ENCODE measurements around the gene BSG. TPM values are rescaled to one million over a fixed set of nuclear protein-coding genes. Genes with fewer than 3 reads are reported as not detected.

BSG gene
- total and polyA plus RNA-seq, 10 of the 15 experiments (the other 5 are each of a cell fraction or from before 2014, with no cell fraction given): 2.8 to 297 (median 199) TPM

DNA sequence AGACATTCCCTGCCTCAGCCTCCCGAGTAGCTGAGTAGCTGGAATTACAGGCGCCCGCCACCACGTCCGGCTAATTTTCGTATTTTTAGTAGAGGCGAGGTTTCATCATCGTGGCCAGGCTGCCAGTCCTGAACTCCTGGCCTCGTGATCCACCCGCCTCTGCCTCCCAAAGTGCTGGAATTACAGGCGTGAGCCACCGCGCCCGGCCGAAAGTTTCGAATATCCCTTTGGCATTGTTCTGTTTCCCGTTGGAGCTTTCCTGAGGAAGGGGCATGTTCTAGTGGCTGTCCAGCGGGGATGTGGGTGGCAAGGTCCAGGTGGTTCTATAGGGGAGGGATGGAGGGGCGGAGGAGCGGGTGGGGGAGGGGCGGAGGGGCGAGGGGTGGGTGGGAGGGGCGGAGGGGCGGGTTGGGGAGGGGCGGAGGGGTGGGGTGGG lies 2.1 kb upstream of the BSG start:
- Histone ChIP-seq H3K4me2 (ENCODE audit: control insufficient read depth, insufficient read depth) (no peak overlapping the region), H3K27ac (ENCODE audit: control insufficient read depth, insufficient read depth) (no peak overlapping the region), H3K4me3 (no peak overlapping the region), H4K20me1 (ENCODE audit: control insufficient read depth, insufficient read depth) (no peaks in the 10 kb centered on the region), H3K27me3 (replicated peaks in 1 of 2; ENCODE audit: control insufficient read depth in 2 of 2, insufficient read depth in 2 of 2, low read length in 1 of 2) (no peaks in the 10 kb centered on the region), H3K79me2 (ENCODE audit: control insufficient read depth, insufficient read depth, low read length) (peaks cover 27% of the 10 kb centered on the region), H3K36me3 (ENCODE audit: control insufficient read depth in 2 of 2, insufficient read depth in 2 of 2, low read length in 1 of 2) (no peaks in the 10 kb centered on the region), H3K9me3 (replicated peaks; ENCODE audit: control insufficient read depth, insufficient read depth, low read length) (no peaks in the 10 kb centered on the region; the same call in 2 of the 3 replicates), H2AFZ (ENCODE audit: control insufficient read depth, low read depth, low read length) (no peak overlapping the region), H3K9ac (ENCODE audit: control insufficient read depth, insufficient read depth, low read length) (no peak overlapping the region), H3K4me1 (ENCODE audit: control insufficient read depth, insufficient read depth, low read length) (0 out of 2 replicates have a peak, but pooled peaks cover 3% of the 10 kb centered on the region)
- in situ Hi-C loops (cut with MboI) (no loop called here), intact Hi-C loops (cut with micrococcal nuclease; ENCODE audit: unreplicated experiment) (loop anchor here (5.0 kb wide), 2 partner anchors 38 to 62 kb away; partner anchors contain the start of genes CDC34 and POLRMT)
- ATAC-seq (no peak), DNase-seq (ENCODE audit: low read depth, low spot score) (no peak), FAIRE-seq (no peak)
- WGBS (ENCODE audit: insufficient coverage, insufficient replicate concordance, low lambda C conversion rate, missing lambda C conversion rate): 85% methylated on average over 18 of the region's 25 CpGs
- TF ChIP-seq YBX1 (IDR thresholded peaks at IDR 0.05) (no peak), RB1 (IDR thresholded peaks at IDR 0.05; ENCODE audit: borderline replicate concordance) (no peak), FOS (IDR thresholded peaks at IDR 0.05; ENCODE audit: borderline replicate concordance, extremely low read depth, insufficient read length) (no peak), SREBF1 (IDR thresholded peaks at IDR 0.05; ENCODE audit: low read length) (no peak), SMAD1 (IDR thresholded peaks at IDR 0.05; ENCODE audit: low read depth, partially characterized antibody) (no peak), BACH1 (IDR thresholded peaks at IDR 0.05; ENCODE audit: borderline replicate concordance) (no peak), ZBTB11 (CRISPR knock-in tag; IDR thresholded peaks at IDR 0.05) (no peak), RBBP5 (conservative IDR thresholded peaks at IDR 0.05) (no peak), CHD4 (IDR thresholded peaks at IDR 0.05) (no peak), SMARCA5 (IDR thresholded peaks at IDR 0.05) (no peak), MYB (IDR thresholded peaks at IDR 0.05; ENCODE audit: borderline replicate concordance, low read depth, low read length) (no peak)
- TF ChIP-seq, protein P1, sequence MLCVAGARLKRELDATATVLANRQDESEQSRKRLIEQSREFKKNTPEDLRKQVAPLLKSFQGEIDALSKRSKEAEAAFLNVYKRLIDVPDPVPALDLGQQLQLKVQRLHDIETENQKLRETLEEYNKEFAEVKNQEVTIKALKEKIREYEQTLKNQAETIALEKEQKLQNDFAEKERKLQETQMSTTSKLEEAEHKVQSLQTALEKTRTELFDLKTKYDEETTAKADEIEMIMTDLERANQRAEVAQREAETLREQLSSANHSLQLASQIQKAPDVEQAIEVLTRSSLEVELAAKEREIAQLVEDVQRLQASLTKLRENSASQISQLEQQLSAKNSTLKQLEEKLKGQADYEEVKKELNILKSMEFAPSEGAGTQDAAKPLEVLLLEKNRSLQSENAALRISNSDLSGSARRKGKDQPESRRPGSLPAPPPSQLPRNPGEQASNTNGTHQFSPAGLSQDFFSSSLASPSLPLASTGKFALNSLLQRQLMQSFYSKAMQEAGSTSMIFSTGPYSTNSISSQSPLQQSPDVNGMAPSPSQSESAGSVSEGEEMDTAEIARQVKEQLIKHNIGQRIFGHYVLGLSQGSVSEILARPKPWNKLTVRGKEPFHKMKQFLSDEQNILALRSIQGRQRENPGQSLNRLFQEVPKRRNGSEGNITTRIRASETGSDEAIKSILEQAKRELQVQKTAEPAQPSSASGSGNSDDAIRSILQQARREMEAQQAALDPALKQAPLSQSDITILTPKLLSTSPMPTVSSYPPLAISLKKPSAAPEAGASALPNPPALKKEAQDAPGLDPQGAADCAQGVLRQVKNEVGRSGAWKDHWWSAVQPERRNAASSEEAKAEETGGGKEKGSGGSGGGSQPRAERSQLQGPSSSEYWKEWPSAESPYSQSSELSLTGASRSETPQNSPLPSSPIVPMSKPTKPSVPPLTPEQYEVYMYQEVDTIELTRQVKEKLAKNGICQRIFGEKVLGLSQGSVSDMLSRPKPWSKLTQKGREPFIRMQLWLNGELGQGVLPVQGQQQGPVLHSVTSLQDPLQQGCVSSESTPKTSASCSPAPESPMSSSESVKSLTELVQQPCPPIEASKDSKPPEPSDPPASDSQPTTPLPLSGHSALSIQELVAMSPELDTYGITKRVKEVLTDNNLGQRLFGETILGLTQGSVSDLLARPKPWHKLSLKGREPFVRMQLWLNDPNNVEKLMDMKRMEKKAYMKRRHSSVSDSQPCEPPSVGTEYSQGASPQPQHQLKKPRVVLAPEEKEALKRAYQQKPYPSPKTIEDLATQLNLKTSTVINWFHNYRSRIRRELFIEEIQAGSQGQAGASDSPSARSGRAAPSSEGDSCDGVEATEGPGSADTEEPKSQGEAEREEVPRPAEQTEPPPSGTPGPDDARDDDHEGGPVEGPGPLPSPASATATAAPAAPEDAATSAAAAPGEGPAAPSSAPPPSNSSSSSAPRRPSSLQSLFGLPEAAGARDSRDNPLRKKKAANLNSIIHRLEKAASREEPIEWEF (IDR thresholded peaks at IDR 0.05; ENCODE audit: insufficient replicate concordance, low read depth, low read length): no peak
- TF ChIP-seq, protein P2, sequence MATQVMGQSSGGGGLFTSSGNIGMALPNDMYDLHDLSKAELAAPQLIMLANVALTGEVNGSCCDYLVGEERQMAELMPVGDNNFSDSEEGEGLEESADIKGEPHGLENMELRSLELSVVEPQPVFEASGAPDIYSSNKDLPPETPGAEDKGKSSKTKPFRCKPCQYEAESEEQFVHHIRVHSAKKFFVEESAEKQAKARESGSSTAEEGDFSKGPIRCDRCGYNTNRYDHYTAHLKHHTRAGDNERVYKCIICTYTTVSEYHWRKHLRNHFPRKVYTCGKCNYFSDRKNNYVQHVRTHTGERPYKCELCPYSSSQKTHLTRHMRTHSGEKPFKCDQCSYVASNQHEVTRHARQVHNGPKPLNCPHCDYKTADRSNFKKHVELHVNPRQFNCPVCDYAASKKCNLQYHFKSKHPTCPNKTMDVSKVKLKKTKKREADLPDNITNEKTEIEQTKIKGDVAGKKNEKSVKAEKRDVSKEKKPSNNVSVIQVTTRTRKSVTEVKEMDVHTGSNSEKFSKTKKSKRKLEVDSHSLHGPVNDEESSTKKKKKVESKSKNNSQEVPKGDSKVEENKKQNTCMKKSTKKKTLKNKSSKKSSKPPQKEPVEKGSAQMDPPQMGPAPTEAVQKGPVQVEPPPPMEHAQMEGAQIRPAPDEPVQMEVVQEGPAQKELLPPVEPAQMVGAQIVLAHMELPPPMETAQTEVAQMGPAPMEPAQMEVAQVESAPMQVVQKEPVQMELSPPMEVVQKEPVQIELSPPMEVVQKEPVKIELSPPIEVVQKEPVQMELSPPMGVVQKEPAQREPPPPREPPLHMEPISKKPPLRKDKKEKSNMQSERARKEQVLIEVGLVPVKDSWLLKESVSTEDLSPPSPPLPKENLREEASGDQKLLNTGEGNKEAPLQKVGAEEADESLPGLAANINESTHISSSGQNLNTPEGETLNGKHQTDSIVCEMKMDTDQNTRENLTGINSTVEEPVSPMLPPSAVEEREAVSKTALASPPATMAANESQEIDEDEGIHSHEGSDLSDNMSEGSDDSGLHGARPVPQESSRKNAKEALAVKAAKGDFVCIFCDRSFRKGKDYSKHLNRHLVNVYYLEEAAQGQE (IDR thresholded peaks at IDR 0.05; ENCODE audit: low read depth, low read length): no peak
- ChIA-PET RAD21 (ENCODE audit: unreplicated experiment) (no interaction called here), POLR2A (no interaction called here), CTCF (no interaction called here), SMC1A (ENCODE audit: uncharacterized antibody, unreplicated experiment) (interaction anchor here (0.8 kb wide), 1 partner anchor 321 kb away, joined by 3 read pairs; no protein-coding TSS in a partner anchor)
- BruUV-seq (replicated peaks): no TSS peak
